Osteoblast (primary cell): Measurements from ENCODE around the gene PEX5L. TPM values are rescaled to one million over a fixed set of nuclear protein-coding genes. Genes with fewer than 3 reads are reported as not detected.

Source experiments
- DNase-seq: peaks from one replicate; pipeline ENCODE4 v3.0.0; 2011; ENCODE audit warnings: low spot score, mixed read lengths; ENCODE audit not compliant: insufficient read length; ENCODE audit errors: missing footprints
- H2AFZ ChIP-seq: 2 replicates; pipeline ENCODE4 v1.6.0; 2011; ENCODE audit warnings: mild to moderate bottlenecking, low read length
- H3K27ac ChIP-seq: 2 replicates; pipeline ENCODE4 v1.5.1; 2011; ENCODE audit warnings: mild to moderate bottlenecking, low read depth, low read length, moderate library complexity
- H3K27me3 ChIP-seq: 2 replicates; pipeline ENCODE4 v1.6.0; 2012; ENCODE audit warnings: mild to moderate bottlenecking, control low read depth, inconsistent platforms, low read length, moderate library complexity; ENCODE audit not compliant: insufficient read depth
- H3K36me3 ChIP-seq: 2 replicates; pipeline ENCODE4 v1.5.1; 2011; ENCODE audit warnings: mild to moderate bottlenecking, low read length, control low read depth, moderate library complexity; ENCODE audit not compliant: insufficient read depth
- H3K4me1 ChIP-seq: 2 replicates; pipeline ENCODE4 v1.5.1; 2011; ENCODE audit warnings: mild to moderate bottlenecking, low read length, control low read depth, moderate library complexity; ENCODE audit not compliant: insufficient read depth
- H3K4me2 ChIP-seq: 2 replicates; pipeline ENCODE4 v1.6.0; 2011; ENCODE audit warnings: mild to moderate bottlenecking, low read length; ENCODE audit not compliant: insufficient read depth
- H3K4me3 ChIP-seq: fragments of 200-600 bp; sonication (generic); 3 replicates; pipeline ENCODE4 v1.5.1; 2012; ENCODE audit warnings: mild to moderate bottlenecking, low read length, inconsistent platforms; ENCODE audit not compliant: insufficient read depth
- H3K79me2 ChIP-seq: 2 replicates; pipeline ENCODE4 v1.6.0; 2012; ENCODE audit warnings: mild to moderate bottlenecking, low read length, control low read depth, inconsistent platforms; ENCODE audit not compliant: insufficient read depth
- H3K9me3 ChIP-seq: 2 replicates; pipeline ENCODE4 v1.5.1; 2011; ENCODE audit warnings: low read depth, low read length, control low read depth
- H4K20me1 ChIP-seq: 2 replicates; pipeline ENCODE4 v1.6.0; 2012; ENCODE audit warnings: mild to moderate bottlenecking, low read length, control low read depth; ENCODE audit not compliant: insufficient read depth
- CTCF ChIP-seq: IDR thresholded peaks from 2 replicates; pipeline ENCODE4 v1.5.1; 2011; ENCODE audit warnings: mild to moderate bottlenecking, low read depth, low read length, moderate library complexity; ENCODE audit errors: extremely low read depth
- total RNA-seq: library from RNA; depleted of rRNA; stranded (reverse); fragments of >200 nt; gene quantifications from 2 replicates; pipeline ENCODE4 v1.2.3, GENCODE V29; 2012

Gene PEX5L
- total RNA-seq, 1 donor = 1.4 TPM

GRCh38 chr3:179957264-179957845, 79.4 kb downstream of the PEX5L start:
- Histone ChIP-seq H3K36me3 (no peaks in the 10 kb centered on the region), H3K4me2 (no peak overlapping the region), H3K27ac (no peak overlapping the region), H3K4me3 (no peak overlapping the region), H3K27me3 (no peaks in the 10 kb centered on the region), H3K79me2 (no peaks in the 10 kb centered on the region), H2AFZ (no peak overlapping the region), H3K4me1 (peaks cover 2% of the 10 kb centered on the region), H4K20me1 (no peaks in the 10 kb centered on the region), H3K9me3 (no peaks in the 10 kb centered on the region)
- no peak for TF ChIP-seq CTCF
- peak; percentile 51 for DNase-seq

DNA sequence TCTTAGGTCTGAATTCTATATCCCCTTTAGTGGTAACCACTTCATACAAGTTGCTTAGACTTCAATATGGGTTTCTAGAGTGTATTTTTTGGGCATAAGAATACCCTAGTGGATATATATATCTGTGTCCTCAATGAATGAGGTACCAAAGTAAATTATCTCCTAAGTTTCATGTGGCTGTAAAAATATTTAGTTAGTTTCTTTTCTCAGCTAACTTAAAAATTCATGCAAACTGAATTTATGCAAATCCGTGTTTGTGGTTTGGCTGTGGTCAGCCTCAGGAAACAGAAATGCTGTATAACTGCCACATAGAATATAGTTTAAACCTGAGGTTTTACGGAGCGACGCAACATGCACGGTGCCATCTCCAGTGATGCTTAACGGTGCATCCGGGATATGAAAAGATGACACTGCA, 80.3 kb downstream of the PEX5L start:
- H3K36me3 ChIP-seq = no peaks in the 10 kb centered on the region
- no peak for DNase-seq
- no peak for TF ChIP-seq CTCF
- no peaks in the 10 kb centered on the region for H3K9me3 ChIP-seq
- H3K4me3 ChIP-seq = peak overlapping the region; percentile 37
- H3K4me2 ChIP-seq = peak overlapping the region; percentile 45
- H3K27me3 ChIP-seq = no peaks in the 10 kb centered on the region
- H3K4me1 ChIP-seq = peaks cover 2% of the 10 kb centered on the region
- H2AFZ ChIP-seq = peak overlapping the region; percentile 34
- no peak overlapping the region for H3K27ac ChIP-seq
- no peaks in the 10 kb centered on the region for H3K79me2 ChIP-seq
- H4K20me1 ChIP-seq = no peaks in the 10 kb centered on the region

GRCh38 chr3:179955809-179956208, 80.9 kb downstream of the PEX5L start:
- peak overlapping the region; percentile 45 for H3K4me2 ChIP-seq
- H2AFZ ChIP-seq = no peak overlapping the region
- no peak overlapping the region for H3K27ac ChIP-seq
- no peak overlapping the region for H3K4me3 ChIP-seq
- no peak for DNase-seq
- peaks cover 2% of the 10 kb centered on the region for H3K4me1 ChIP-seq
- H3K36me3 ChIP-seq = no peaks in the 10 kb centered on the region
- no peak for TF ChIP-seq CTCF
- no peaks in the 10 kb centered on the region for H4K20me1 ChIP-seq
- no peaks in the 10 kb centered on the region for H3K79me2 ChIP-seq
- H3K9me3 ChIP-seq = no peaks in the 10 kb centered on the region
- H3K27me3 ChIP-seq = no peaks in the 10 kb centered on the region

GRCh38 chr3:179955286-179955685, 81.5 kb downstream of the PEX5L start:
- no peak for TF ChIP-seq CTCF
- Histone ChIP-seq H3K27ac (no peak overlapping the region), H3K4me3 (no peak overlapping the region), H3K27me3 (peaks cover 3% of the 10 kb centered on the region), H3K4me1 (peaks cover 2% of the 10 kb centered on the region), H3K36me3 (no peaks in the 10 kb centered on the region), H3K79me2 (no peaks in the 10 kb centered on the region), H4K20me1 (no peaks in the 10 kb centered on the region), H3K4me2 (no peak overlapping the region), H3K9me3 (no peaks in the 10 kb centered on the region), H2AFZ (no peak overlapping the region)
- no peak for DNase-seq
